Keratinocyte (primary cell): Measurements from ENCODE around the gene OSBPL1A.

Source experiments
- EZH2 ChIP-seq: IDR thresholded peaks from one replicate; pipeline ENCODE4 v1.6.1; 2012; ENCODE audit warnings: inconsistent platforms, mild to moderate bottlenecking, low read length, moderate library complexity
- TF ChIP-seq, protein P1 (sequence below), 3 experiments: IDR thresholded peaks in 1 of 3; conservative IDR thresholded peaks in 1 of 3; optimal IDR thresholded peaks in 1 of 3; 2 replicates in 2 of 3; 3 replicates in 1 of 3; pipeline versions ENCODE3 to v1.5.1; 2011; ENCODE audit warnings: low read length in 3 of 3, mild to moderate bottlenecking in 3 of 3, moderate library complexity in 2 of 3, control low read depth in 1 of 3, inconsistent platforms in 1 of 3; ENCODE audit not compliant: insufficient read depth in 2 of 3; ENCODE audit errors: extremely low read depth in 1 of 3

DNA sequence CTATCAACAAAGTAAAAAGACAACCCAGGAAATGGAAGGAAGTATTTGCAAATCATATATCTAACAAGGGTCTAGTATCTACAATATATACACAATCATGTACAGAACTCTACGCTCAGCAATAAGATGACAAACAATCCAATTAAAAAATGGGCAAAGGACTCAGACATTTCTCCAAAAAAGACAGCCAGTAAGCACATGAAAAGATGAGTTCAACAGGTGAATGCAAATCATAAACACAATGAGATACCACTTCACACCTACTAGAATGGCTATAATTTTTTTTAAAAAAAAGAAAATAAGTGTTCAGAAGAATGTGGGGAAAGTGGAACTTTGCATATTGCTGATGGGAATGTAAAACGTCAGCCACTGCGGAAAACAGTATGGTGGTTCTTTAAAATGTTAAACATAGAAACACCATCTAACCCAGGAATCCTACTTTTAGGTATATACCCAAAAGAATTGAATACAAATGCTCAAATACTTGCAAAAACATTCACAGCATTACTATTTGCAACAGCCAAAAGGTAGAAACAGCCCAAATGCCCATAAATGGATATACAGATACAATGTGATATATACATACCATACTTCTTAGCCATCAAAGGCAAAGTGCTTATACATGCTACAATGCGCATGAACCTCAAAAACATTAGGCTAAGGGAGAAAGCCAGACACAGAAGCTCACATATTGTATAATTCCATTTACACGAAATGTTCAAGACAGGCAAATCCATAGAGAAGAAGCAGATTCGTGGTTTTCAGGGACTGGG is 137.6 kb downstream of the OSBPL1A start:
- TF ChIP-seq, protein P1, sequence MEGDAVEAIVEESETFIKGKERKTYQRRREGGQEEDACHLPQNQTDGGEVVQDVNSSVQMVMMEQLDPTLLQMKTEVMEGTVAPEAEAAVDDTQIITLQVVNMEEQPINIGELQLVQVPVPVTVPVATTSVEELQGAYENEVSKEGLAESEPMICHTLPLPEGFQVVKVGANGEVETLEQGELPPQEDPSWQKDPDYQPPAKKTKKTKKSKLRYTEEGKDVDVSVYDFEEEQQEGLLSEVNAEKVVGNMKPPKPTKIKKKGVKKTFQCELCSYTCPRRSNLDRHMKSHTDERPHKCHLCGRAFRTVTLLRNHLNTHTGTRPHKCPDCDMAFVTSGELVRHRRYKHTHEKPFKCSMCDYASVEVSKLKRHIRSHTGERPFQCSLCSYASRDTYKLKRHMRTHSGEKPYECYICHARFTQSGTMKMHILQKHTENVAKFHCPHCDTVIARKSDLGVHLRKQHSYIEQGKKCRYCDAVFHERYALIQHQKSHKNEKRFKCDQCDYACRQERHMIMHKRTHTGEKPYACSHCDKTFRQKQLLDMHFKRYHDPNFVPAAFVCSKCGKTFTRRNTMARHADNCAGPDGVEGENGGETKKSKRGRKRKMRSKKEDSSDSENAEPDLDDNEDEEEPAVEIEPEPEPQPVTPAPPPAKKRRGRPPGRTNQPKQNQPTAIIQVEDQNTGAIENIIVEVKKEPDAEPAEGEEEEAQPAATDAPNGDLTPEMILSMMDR (optimal IDR thresholded peaks at IDR 0.05 in 1 of 3, IDR thresholded peaks at IDR 0.05 in 1 of 3, conservative IDR thresholded peaks at IDR 0.05 in 1 of 3; ENCODE audit: extremely low read depth in 1 of 3, insufficient read depth in 2 of 3, low read length in 3 of 3), result no peak
- no peak for TF ChIP-seq EZH2
